Measurements from ENCODE around the gene CASZ1. TPM values are rescaled to one million over a fixed set of nuclear protein-coding genes. Genes with fewer than 3 reads are reported as not detected.

CASZ1 gene
- polyA plus RNA-seq, 1 experiment: 0.06 TPM

GRCh38 chr1:10670190-10670589 is 126.3 kb downstream of the CASZ1 start:
- CTCF ChIA-PET: no interaction called here

GRCh38 chr1:10669570-10669969 is 126.9 kb downstream of the CASZ1 start:
- H3K27ac ChIP-seq (ENCODE audit: low read depth, low read length): no peak overlapping the region
- POLR2A ChIA-PET: no interaction called here
- no peaks in the 10 kb centered on the region; the same call in 1 of the 2 replicates for H3K9me3 ChIP-seq (ENCODE audit: control insufficient read depth, insufficient read depth, low read length)
- H3K27me3 ChIP-seq (ENCODE audit: control insufficient read depth, insufficient read depth, low read length): peaks cover 36% of the 10 kb centered on the region
- no peak overlapping the region for H3K4me3 ChIP-seq (ENCODE audit: low read depth, low read length)
- no peak for TF ChIP-seq CTCF (IDR thresholded peaks at IDR 0.05; ENCODE audit: low read depth, low read length)
- CTCF ChIA-PET: no interaction called here
- no peak for DNase-seq (ENCODE audit: low read depth, low spot score)

More at GRCh38 chr1:10670190-10670589, 126.3 kb downstream of the CASZ1 start:
- no peak overlapping the region for H3K4me3 ChIP-seq (ENCODE audit: low read depth, low read length)
- H3K27ac ChIP-seq (ENCODE audit: low read depth, low read length): no peak overlapping the region
- peaks cover 31% of the 10 kb centered on the region for H3K27me3 ChIP-seq (ENCODE audit: control insufficient read depth, insufficient read depth, low read length)
- POLR2A ChIA-PET: no interaction called here
- no peak for DNase-seq (ENCODE audit: low read depth, low spot score)
- H3K9me3 ChIP-seq (ENCODE audit: control insufficient read depth, insufficient read depth, low read length): no peaks in the 10 kb centered on the region; the same call in 1 of the 2 replicates
- TF ChIP-seq CTCF (IDR thresholded peaks at IDR 0.05; ENCODE audit: low read depth, low read length): no peak

- Histone ChIP-seq H3K27me3 (ENCODE audit: control insufficient read depth, insufficient read depth, low read length) (peaks cover 36% of the 10 kb centered on the region), H3K27ac (ENCODE audit: low read depth, low read length) (no peak overlapping the region), H3K4me3 (ENCODE audit: low read depth, low read length) (no peak overlapping the region), H3K9me3 (ENCODE audit: control insufficient read depth, insufficient read depth, low read length) (no peaks in the 10 kb centered on the region; the same call in 1 of the 2 replicates)
- ChIA-PET POLR2A (no interaction called here), CTCF (no interaction called here)
- TF ChIP-seq CTCF (IDR thresholded peaks at IDR 0.05; ENCODE audit: low read depth, low read length): no peak
- no peak for DNase-seq (ENCODE audit: low read depth, low spot score)
These were observed 128.3 kb downstream of the CASZ1 start for GRCh38 chr1:10667861-10668761.

GRCh38 chr1:10665930-10666850 is 130.3 kb downstream of the CASZ1 start:
- DNase-seq (ENCODE audit: low read depth, low spot score): no peak
- Histone ChIP-seq H3K27ac (ENCODE audit: low read depth, low read length) (no peak overlapping the region), H3K4me3 (ENCODE audit: low read depth, low read length) (no peak overlapping the region), H3K9me3 (ENCODE audit: control insufficient read depth, insufficient read depth, low read length) (no peaks in the 10 kb centered on the region; the same call in 1 of the 2 replicates), H3K27me3 (ENCODE audit: control insufficient read depth, insufficient read depth, low read length) (peaks cover 31% of the 10 kb centered on the region)
- TF ChIP-seq CTCF (IDR thresholded peaks at IDR 0.05; ENCODE audit: low read depth, low read length): no peak
- ChIA-PET CTCF (no interaction called here), POLR2A (no interaction called here)
